Type B pancreatic cell (in vitro differentiated cells): ENCODE measurements around the gene TUBA8. TPM values are rescaled to one million over a fixed set of nuclear protein-coding genes. Genes with fewer than 3 reads are reported as not detected.

Experiments used
- DNase-seq: peaks from one replicate; pipeline ENCODE4 v3.0.0; 2021; ENCODE audit warnings: mixed read lengths; ENCODE audit not compliant: unreplicated experiment; ENCODE audit errors: extremely low spot score
- H3K27ac Mint-ChIP-seq: 2 replicates; pipeline ENCODE4 v1.8.0; 2021; ENCODE audit warnings: mild to moderate bottlenecking, mixed read lengths
- H3K27me3 Mint-ChIP-seq: 2 replicates; pipeline ENCODE4 v1.8.0; 2021; ENCODE audit warnings: mixed read lengths
- H3K36me3 Mint-ChIP-seq: 2 replicates; pipeline ENCODE4 v1.8.0; 2021; ENCODE audit warnings: mixed read lengths
- H3K4me1 Mint-ChIP-seq: one replicate; pipeline ENCODE4 v1.8.0; 2021; ENCODE audit warnings: mixed read lengths; ENCODE audit not compliant: unreplicated experiment
- H3K4me3 Mint-ChIP-seq: 2 replicates; pipeline ENCODE4 v1.8.0; 2021; ENCODE audit warnings: mild to moderate bottlenecking, mixed read lengths
- H3K9me3 Mint-ChIP-seq: 2 replicates; pipeline ENCODE4 v1.8.0; 2021; ENCODE audit warnings: mixed read lengths
- CTCF ChIP-seq: fragments of 200-600 bp; sonication (generic); conservative IDR thresholded peaks from 2 replicates; pipeline ENCODE4 v1.5.0; 2021; ENCODE audit warnings: antibody characterized with exemption, mild to moderate bottlenecking
- total RNA-seq: library from RNA; stranded (reverse); gene quantifications from 2 replicates; pipeline ENCODE4 v1.2.1, GENCODE V29; 2021; ENCODE audit warnings: low replicate concordance

TUBA8 gene
- total RNA-seq, 1 donor from 2014 or later = 1.7 TPM

GRCh38 chr22:18145676-18146388 is 35.2 kb downstream of the TUBA8 start:
- no peak for TF ChIP-seq CTCF
- DNase-seq = no peak
- Mint-ChIP-seq H3K27ac (no peak overlapping the region), H3K36me3 (no peaks in the 10 kb centered on the region), H3K27me3 (peaks cover 12% of the 10 kb centered on the region), H3K4me1 (no peaks in the 10 kb centered on the region), H3K9me3 (peaks cover 3% of the 10 kb centered on the region), H3K4me3 (no peak overlapping the region)

- Mint-ChIP-seq H3K4me1 (no peaks in the 10 kb centered on the region), H3K4me3 (no peak overlapping the region), H3K27me3 (peaks cover 17% of the 10 kb centered on the region), H3K36me3 (no peaks in the 10 kb centered on the region), H3K9me3 (peaks cover 3% of the 10 kb centered on the region), H3K27ac (no peak overlapping the region)
- TF ChIP-seq CTCF = no peak
- DNase-seq = no peak
These were observed 35.8 kb downstream of the TUBA8 start for GRCh38 chr22:18146389-18146753.

- TF ChIP-seq CTCF = no peak
- DNase-seq = no peak
- Mint-ChIP-seq H3K36me3 (no peaks in the 10 kb centered on the region), H3K4me3 (no peak overlapping the region), H3K27me3 (peaks cover 17% of the 10 kb centered on the region), H3K9me3 (no peaks in the 10 kb centered on the region), H3K4me1 (no peaks in the 10 kb centered on the region), H3K27ac (no peak overlapping the region)
These were observed 37.2 kb downstream of the TUBA8 start for GRCh38 chr22:18147791-18148190.

GRCh38 chr22:18148293-18148965 is 37.8 kb downstream of the TUBA8 start:
- H3K27me3 Mint-ChIP-seq = peaks cover 17% of the 10 kb centered on the region
- H3K4me1 Mint-ChIP-seq = no peaks in the 10 kb centered on the region
- peak overlapping the region; percentile 30 for H3K4me3 Mint-ChIP-seq
- H3K36me3 Mint-ChIP-seq = no peaks in the 10 kb centered on the region
- H3K27ac Mint-ChIP-seq = no peak overlapping the region
- no peak for DNase-seq
- no peak for TF ChIP-seq CTCF
- H3K9me3 Mint-ChIP-seq = no peaks in the 10 kb centered on the region

- no peak for TF ChIP-seq CTCF
- peaks cover 4% of the 10 kb centered on the region for H3K4me1 Mint-ChIP-seq
These were observed 41.9 kb downstream of the TUBA8 start for GRCh38 chr22:18152519-18152918.

More at GRCh38 chr22:18152519-18152918, 41.9 kb downstream of the TUBA8 start:
- H3K36me3 Mint-ChIP-seq = no peaks in the 10 kb centered on the region
- H3K27ac Mint-ChIP-seq = no peak overlapping the region
- no peaks in the 10 kb centered on the region for H3K9me3 Mint-ChIP-seq
- H3K4me3 Mint-ChIP-seq = peak overlapping the region; percentile 8
- H3K27me3 Mint-ChIP-seq = peaks cover 20% of the 10 kb centered on the region
- no peak for DNase-seq
